ENCODE measurements around the gene RALB. TPM values are rescaled to one million over a fixed set of nuclear protein-coding genes. Genes with fewer than 3 reads are reported as not detected.

Gene RALB
- total RNA-seq, 1 experiment from 2014 or later = 24.6 TPM

DNA sequence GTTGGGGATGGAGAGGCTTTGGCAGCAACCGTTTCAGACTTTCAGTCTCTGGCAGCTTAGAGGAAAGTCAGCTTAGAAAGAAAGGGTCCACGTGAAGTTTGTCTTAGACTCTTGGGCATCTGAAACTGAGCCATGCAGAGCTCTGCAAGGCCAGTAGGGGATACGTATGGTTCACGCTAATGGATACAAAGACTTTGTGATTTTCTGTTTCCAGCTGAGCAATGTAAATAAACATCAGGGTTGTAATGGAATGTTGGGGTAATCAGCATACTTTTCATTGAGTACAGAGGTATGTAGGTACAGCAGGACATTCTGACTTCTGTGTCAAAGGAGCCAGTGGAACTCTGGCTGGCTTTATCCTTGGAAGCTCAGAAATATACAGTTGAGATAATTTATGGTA, 31.0 kb downstream of the RALB start:
- no peak overlapping the region for H3K14ac ChIP-seq (ENCODE audit: insufficient read depth, low read length)
- no peak overlapping the region for H3K56ac ChIP-seq (ENCODE audit: insufficient read length, low read depth, low read length)
- H3K79me1 ChIP-seq (ENCODE audit: insufficient read depth, low read depth, low read length, poor library complexity, severe bottlenecking) = no peaks in the 10 kb centered on the region
- peak overlapping the region in 1 of 3 experiments; percentile 76; a peak in 2 of 7 replicates for H3K27ac Mint-ChIP-seq
- peak; percentile 49 for DNase-seq
- H3K18ac ChIP-seq (ENCODE audit: insufficient read length, low read depth, low read length) = no peak overlapping the region
- H2BK12ac ChIP-seq (ENCODE audit: insufficient read length, low read depth, low read length) = no peak overlapping the region
- no peak overlapping the region for H2BK20ac ChIP-seq (ENCODE audit: low read depth, low read length, poor library complexity, severe bottlenecking)
- H3K27ac ChIP-seq (ENCODE audit: insufficient read length, low read depth, low read length) = no peak overlapping the region
- H3K4me2 ChIP-seq (ENCODE audit: insufficient read depth, insufficient read length, low read length) = no peak overlapping the region
- H4K91ac ChIP-seq (ENCODE audit: insufficient read length, low read depth, low read length) = no peak overlapping the region
- H3K9ac ChIP-seq (ENCODE audit: extremely low read depth, insufficient read length, low read length) = no peak overlapping the region
- H3K23ac ChIP-seq (ENCODE audit: insufficient read length, low read depth, low read length) = no peak overlapping the region
- no peaks in the 10 kb centered on the region for H3K9me3 ChIP-seq (ENCODE audit: control insufficient read depth, low read depth, low read length)
- WGBS (ENCODE audit: extremely low coverage, insufficient read length, low lambda C conversion rate) = no CpG with 5 or more reads among the region's 4 CpGs
- no peak overlapping the region for H2BK120ac ChIP-seq (ENCODE audit: low read depth, low read length, poor library complexity, severe bottlenecking)
- no peak overlapping the region for H2AK5ac ChIP-seq (ENCODE audit: insufficient read length, low read length)
- no peaks in the 10 kb centered on the region for H4K20me1 ChIP-seq (ENCODE audit: control insufficient read depth, insufficient read depth, insufficient read length)
- H3K27me3 ChIP-seq (ENCODE audit: insufficient read depth, low read length) = no peaks in the 10 kb centered on the region
- no peaks in the 10 kb centered on the region for H3K79me2 ChIP-seq (ENCODE audit: insufficient read depth, low read length)
- H3K4ac ChIP-seq (ENCODE audit: low read depth, low read length) = no peak overlapping the region
- H3K36me3 Mint-ChIP-seq (ENCODE audit: insufficient read depth in 1 of 3, low read depth in 3 of 3) = peaks cover 5 to 11% (median 10%) of the 10 kb centered on the region in 3 experiments; a peak in 6 of 7 replicates
- no peak overlapping the region for H3T11ph ChIP-seq (ENCODE audit: low read length)
- peaks cover 0 to 2% of the 10 kb centered on the region in 2 experiments; a peak in 3 of 5 replicates for H3K9me3 Mint-ChIP-seq
- no peak overlapping the region for H2BK5ac ChIP-seq (ENCODE audit: insufficient read length, low read length)
- H4K8ac ChIP-seq (replicated peaks; ENCODE audit: insufficient read length, low read depth, low read length) = no peak overlapping the region
- peak overlapping the region in 1 of 2 experiments; percentile 22; a peak in 2 of 5 replicates for H3K4me3 Mint-ChIP-seq
- no peak overlapping the region for H4K5ac ChIP-seq (ENCODE audit: insufficient read length, low read depth, low read length)
- TF ChIP-seq, protein P1, sequence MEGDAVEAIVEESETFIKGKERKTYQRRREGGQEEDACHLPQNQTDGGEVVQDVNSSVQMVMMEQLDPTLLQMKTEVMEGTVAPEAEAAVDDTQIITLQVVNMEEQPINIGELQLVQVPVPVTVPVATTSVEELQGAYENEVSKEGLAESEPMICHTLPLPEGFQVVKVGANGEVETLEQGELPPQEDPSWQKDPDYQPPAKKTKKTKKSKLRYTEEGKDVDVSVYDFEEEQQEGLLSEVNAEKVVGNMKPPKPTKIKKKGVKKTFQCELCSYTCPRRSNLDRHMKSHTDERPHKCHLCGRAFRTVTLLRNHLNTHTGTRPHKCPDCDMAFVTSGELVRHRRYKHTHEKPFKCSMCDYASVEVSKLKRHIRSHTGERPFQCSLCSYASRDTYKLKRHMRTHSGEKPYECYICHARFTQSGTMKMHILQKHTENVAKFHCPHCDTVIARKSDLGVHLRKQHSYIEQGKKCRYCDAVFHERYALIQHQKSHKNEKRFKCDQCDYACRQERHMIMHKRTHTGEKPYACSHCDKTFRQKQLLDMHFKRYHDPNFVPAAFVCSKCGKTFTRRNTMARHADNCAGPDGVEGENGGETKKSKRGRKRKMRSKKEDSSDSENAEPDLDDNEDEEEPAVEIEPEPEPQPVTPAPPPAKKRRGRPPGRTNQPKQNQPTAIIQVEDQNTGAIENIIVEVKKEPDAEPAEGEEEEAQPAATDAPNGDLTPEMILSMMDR (conservative IDR thresholded peaks at IDR 0.05) = peak; percentile 69
- no peaks in the 10 kb centered on the region for H3K27me3 Mint-ChIP-seq (ENCODE audit: low read depth)
- peaks cover 41 to 45% of the 10 kb centered on the region in 2 experiments for H3K4me1 Mint-ChIP-seq
- no peaks in the 10 kb centered on the region for H3K23me2 ChIP-seq (ENCODE audit: insufficient read length, low read depth, low read length, poor library complexity, severe bottlenecking)
- no peaks in the 10 kb centered on the region for H3K4me1 ChIP-seq (ENCODE audit: insufficient read depth, low read length)
- no peak overlapping the region for H2BK15ac ChIP-seq (ENCODE audit: low read depth, low read length)
- no peak overlapping the region for H2AFZ ChIP-seq (ENCODE audit: low read length)

Measured in H9 (cell line).